H9 (cell line): ENCODE results near the gene SNX27. TPM values are rescaled to one million over a fixed set of nuclear protein-coding genes. Genes with fewer than 3 reads are reported as not detected.

Experiments
- DNase-seq: peaks from one replicate; pipeline ENCODE4 v3.0.0-alpha.2; 2017
- H2AFZ ChIP-seq: one replicate; pipeline ENCODE4 v1.6.1; 2013; ENCODE audit warnings: mild to moderate bottlenecking, low read length, control low read depth, moderate library complexity
- H2AK5ac ChIP-seq: 2 replicates; pipeline ENCODE4 v1.6.1; 2013; ENCODE audit warnings: low read length, control low read depth, mixed read lengths; ENCODE audit not compliant: insufficient read length
- H2BK120ac ChIP-seq: one replicate; pipeline ENCODE4 v1.6.1; 2013; ENCODE audit warnings: low read depth, mild to moderate bottlenecking, low read length, control low read depth, inconsistent platforms; ENCODE audit not compliant: poor library complexity, severe bottlenecking
- H2BK12ac ChIP-seq: 2 replicates; pipeline ENCODE4 v1.6.1; 2013; ENCODE audit warnings: low read length, control low read depth, mixed read lengths, low read depth; ENCODE audit not compliant: insufficient read length
- H2BK15ac ChIP-seq: 2 replicates; pipeline ENCODE4 v1.6.1; 2013; ENCODE audit warnings: low read depth, low read length, control low read depth
- H2BK20ac ChIP-seq: one replicate; pipeline ENCODE4 v1.6.1; 2013; ENCODE audit warnings: low read depth, mild to moderate bottlenecking, low read length, control low read depth, inconsistent platforms; ENCODE audit not compliant: poor library complexity, severe bottlenecking
- H2BK5ac ChIP-seq: 2 replicates; pipeline ENCODE4 v1.6.1; 2013; ENCODE audit warnings: low read length, control low read depth, mixed read lengths; ENCODE audit not compliant: insufficient read length
- H3K14ac ChIP-seq: 2 replicates; pipeline ENCODE4 v1.6.1; 2013; ENCODE audit warnings: low read length, control low read depth; ENCODE audit not compliant: insufficient read depth
- H3K18ac ChIP-seq: 2 replicates; pipeline ENCODE4 v1.6.1; 2013; ENCODE audit warnings: low read depth, mild to moderate bottlenecking, mixed read lengths, low read length, control low read depth; ENCODE audit not compliant: insufficient read length
- H3K23ac ChIP-seq: 2 replicates; pipeline ENCODE4 v1.6.1; 2013; ENCODE audit warnings: low read length, control low read depth, mixed read lengths, low read depth; ENCODE audit not compliant: insufficient read length
- H3K23me2 ChIP-seq: 2 replicates; pipeline ENCODE4 v1.6.1; 2013; ENCODE audit warnings: low read depth, mild to moderate bottlenecking, mixed read lengths, low read length, control low read depth; ENCODE audit not compliant: insufficient read length, poor library complexity, severe bottlenecking
- H3K27ac ChIP-seq: 2 replicates; pipeline ENCODE4 v1.5.1; 2013; ENCODE audit warnings: low read length, control low read depth, mixed read lengths, low read depth; ENCODE audit not compliant: insufficient read length
- H3K27me3 ChIP-seq: 2 replicates; pipeline ENCODE4 v1.6.1; 2013; ENCODE audit warnings: low read length, control low read depth, inconsistent platforms; ENCODE audit not compliant: insufficient read depth
- H3K4ac ChIP-seq: 2 replicates; pipeline ENCODE4 v1.6.1; 2013; ENCODE audit warnings: low read depth, mild to moderate bottlenecking, control low read depth, inconsistent platforms, low read length, moderate library complexity
- H3K4me1 ChIP-seq: 2 replicates; pipeline ENCODE4 v1.6.1; 2013; ENCODE audit warnings: low read length, control low read depth, inconsistent platforms; ENCODE audit not compliant: insufficient read depth
- H3K4me2 ChIP-seq: 2 replicates; pipeline ENCODE4 v1.6.1; 2013; ENCODE audit warnings: low read length, control low read depth, mixed read lengths; ENCODE audit not compliant: insufficient read length, insufficient read depth
- H3K56ac ChIP-seq: 2 replicates; pipeline ENCODE4 v1.6.1; 2013; ENCODE audit warnings: low read depth, mild to moderate bottlenecking, mixed read lengths, low read length, control low read depth; ENCODE audit not compliant: insufficient read length
- H3K79me1 ChIP-seq: 2 replicates; pipeline ENCODE4 v1.6.1; 2013; ENCODE audit warnings: low read depth, mild to moderate bottlenecking, moderate library complexity, low read length, control low read depth, inconsistent platforms; ENCODE audit not compliant: insufficient read depth, poor library complexity, severe bottlenecking
- H3K79me2 ChIP-seq: 2 replicates; pipeline ENCODE4 v1.6.1; 2013; ENCODE audit warnings: low read length, control low read depth, inconsistent platforms; ENCODE audit not compliant: insufficient read depth
- H3K9ac ChIP-seq: 2 replicates; pipeline ENCODE4 v1.6.1; 2013; ENCODE audit warnings: low read length, control low read depth, mixed read lengths; ENCODE audit not compliant: insufficient read length; ENCODE audit errors: extremely low read depth
- H3K9me3 ChIP-seq: one replicate; pipeline ENCODE4 v1.6.1; 2013; ENCODE audit warnings: low read depth, low read length, inconsistent platforms; ENCODE audit not compliant: control insufficient read depth
- H3T11ph ChIP-seq: one replicate; pipeline ENCODE4 v1.6.1; 2013; ENCODE audit warnings: mild to moderate bottlenecking, low read length, control low read depth, inconsistent platforms
- H4K20me1 ChIP-seq: one replicate; pipeline ENCODE4 v1.6.1; 2013; ENCODE audit not compliant: control insufficient read depth, insufficient read length, insufficient read depth
- H4K5ac ChIP-seq: 2 replicates; pipeline ENCODE4 v1.6.1; 2013; ENCODE audit warnings: low read depth, mild to moderate bottlenecking, mixed read lengths, low read length, control low read depth; ENCODE audit not compliant: insufficient read length
- H4K8ac ChIP-seq: replicated peaks from 2 replicates; pipeline ENCODE4 v1.6.1; 2013; ENCODE audit warnings: low read length, control low read depth, mixed read lengths, low read depth; ENCODE audit not compliant: insufficient read length
- H4K91ac ChIP-seq: 2 replicates; pipeline ENCODE4 v1.6.1; 2013; ENCODE audit warnings: low read depth, mild to moderate bottlenecking, moderate library complexity, mixed read lengths, low read length, control low read depth; ENCODE audit not compliant: insufficient read length
- H3K27ac Mint-ChIP-seq, 3 experiments: 2 replicates in 2 of 3; 3 replicates in 1 of 3; pipeline ENCODE4 v1.8.0; 2020 to 2021; ENCODE audit warnings: mixed read lengths in 3 of 3, mild to moderate bottlenecking in 1 of 3, moderate library complexity in 1 of 3
- H3K27me3 Mint-ChIP-seq: 2 replicates; pipeline ENCODE4 v1.8.0; 2021; ENCODE audit warnings: low read depth, mild to moderate bottlenecking, moderate library complexity, mixed read lengths
- H3K36me3 Mint-ChIP-seq, 3 experiments: 2 replicates in 2 of 3; 3 replicates in 1 of 3; pipeline ENCODE4 v1.8.0; 2020 to 2021; ENCODE audit warnings: low read depth in 3 of 3, mixed read lengths in 3 of 3; ENCODE audit not compliant: insufficient read depth in 1 of 3
- H3K4me1 Mint-ChIP-seq, 2 experiments: 2 replicates each; pipeline ENCODE4 v1.8.0; 2020; ENCODE audit warnings: mixed read lengths in 2 of 2
- H3K4me3 Mint-ChIP-seq, 2 experiments: 2 replicates in 1 of 2; 3 replicates in 1 of 2; pipeline ENCODE4 v1.8.0; 2020 to 2021; ENCODE audit warnings: mild to moderate bottlenecking in 2 of 2, mixed read lengths in 2 of 2, moderate library complexity in 1 of 2
- H3K9me3 Mint-ChIP-seq, 2 experiments: 2 replicates in 1 of 2; 3 replicates in 1 of 2; pipeline ENCODE4 v1.8.0; 2020; ENCODE audit warnings: mild to moderate bottlenecking in 2 of 2, mixed read lengths in 2 of 2, moderate library complexity in 1 of 2
- WGBS: extraction: QIAGEN DNeasy Blood & Tissue Kit; methylation state at CpG from one replicate; pipeline ENCODE4 v1.1.7; 2013; ENCODE audit warnings: missing lambda C conversion rate, low lambda C conversion rate, mixed read lengths; ENCODE audit not compliant: insufficient read length; ENCODE audit errors: extremely low coverage; 5-methylcytosine and 5-hydroxymethylcytosine counted together
- total RNA-seq: library from RNA; stranded (reverse); gene quantifications from 2 replicates; pipeline ENCODE4 v1.2.1, GENCODE V29; 2021
- TF ChIP-seq, protein P1 (sequence below): fragments of 200-600 bp; sonication (generic); conservative IDR thresholded peaks from 3 replicates; pipeline ENCODE4 v1.8.0; 2021; ENCODE audit warnings: antibody characterized with exemption, mild to moderate bottlenecking

Gene SNX27
- total RNA-seq, 1 experiment from 2014 or later = 48.9 TPM

DNA sequence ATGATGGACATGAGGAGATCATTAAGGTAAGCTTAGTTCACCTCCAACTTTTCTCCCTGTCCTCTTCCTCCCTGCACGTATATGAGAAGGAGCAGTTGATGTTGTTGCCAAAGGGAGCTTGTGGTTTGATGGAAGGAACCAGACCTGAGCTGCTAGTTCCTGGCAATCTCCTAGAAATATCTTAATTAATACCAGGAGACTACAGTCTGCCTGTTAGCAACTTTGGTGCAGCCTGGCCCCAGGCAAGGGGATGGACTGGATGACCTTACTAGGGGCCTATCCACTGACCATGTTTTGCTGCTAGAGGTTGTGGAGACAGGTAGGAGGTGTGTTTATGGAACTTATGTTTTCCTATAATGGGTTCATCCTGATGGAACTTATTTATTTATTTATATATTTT lies 49.2 kb upstream of the SNX27 start:
- Mint-ChIP-seq H3K27ac (peak overlapping the region in 1 of 3 experiments; percentile 24; a peak in 1 of 7 replicates), H3K4me1 (peaks cover 7 to 10% of the 10 kb centered on the region in 2 experiments; a peak in 3 of 4 replicates), H3K4me3 (no peak overlapping the region), H3K36me3 (peaks cover 2 to 13% (median 6%) of the 10 kb centered on the region in 3 experiments; a peak in 6 of 7 replicates), H3K27me3 (no peaks in the 10 kb centered on the region), H3K9me3 (no peaks in the 10 kb centered on the region)
- no peak overlapping the region for H2BK20ac ChIP-seq
- no peak overlapping the region for H4K8ac ChIP-seq
- no peak overlapping the region for H3K14ac ChIP-seq
- peaks cover 4% of the 10 kb centered on the region for H3K79me1 ChIP-seq
- TF ChIP-seq, protein P1, sequence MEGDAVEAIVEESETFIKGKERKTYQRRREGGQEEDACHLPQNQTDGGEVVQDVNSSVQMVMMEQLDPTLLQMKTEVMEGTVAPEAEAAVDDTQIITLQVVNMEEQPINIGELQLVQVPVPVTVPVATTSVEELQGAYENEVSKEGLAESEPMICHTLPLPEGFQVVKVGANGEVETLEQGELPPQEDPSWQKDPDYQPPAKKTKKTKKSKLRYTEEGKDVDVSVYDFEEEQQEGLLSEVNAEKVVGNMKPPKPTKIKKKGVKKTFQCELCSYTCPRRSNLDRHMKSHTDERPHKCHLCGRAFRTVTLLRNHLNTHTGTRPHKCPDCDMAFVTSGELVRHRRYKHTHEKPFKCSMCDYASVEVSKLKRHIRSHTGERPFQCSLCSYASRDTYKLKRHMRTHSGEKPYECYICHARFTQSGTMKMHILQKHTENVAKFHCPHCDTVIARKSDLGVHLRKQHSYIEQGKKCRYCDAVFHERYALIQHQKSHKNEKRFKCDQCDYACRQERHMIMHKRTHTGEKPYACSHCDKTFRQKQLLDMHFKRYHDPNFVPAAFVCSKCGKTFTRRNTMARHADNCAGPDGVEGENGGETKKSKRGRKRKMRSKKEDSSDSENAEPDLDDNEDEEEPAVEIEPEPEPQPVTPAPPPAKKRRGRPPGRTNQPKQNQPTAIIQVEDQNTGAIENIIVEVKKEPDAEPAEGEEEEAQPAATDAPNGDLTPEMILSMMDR = no peak
- H2AK5ac ChIP-seq = no peak overlapping the region
- no peak overlapping the region for H3K56ac ChIP-seq
- no peak overlapping the region for H3K27ac ChIP-seq
- no peak overlapping the region for H2BK12ac ChIP-seq
- no peak overlapping the region for H3K9ac ChIP-seq
- no peak for DNase-seq
- no peak overlapping the region for H3K18ac ChIP-seq
- no peak overlapping the region for H3K4ac ChIP-seq
- H2BK120ac ChIP-seq = no peak overlapping the region
- H2BK5ac ChIP-seq = no peak overlapping the region
- H4K20me1 ChIP-seq = no peaks in the 10 kb centered on the region
- no peaks in the 10 kb centered on the region for H3K79me2 ChIP-seq
- H3K9me3 ChIP-seq = no peaks in the 10 kb centered on the region
- H3K4me1 ChIP-seq = no peaks in the 10 kb centered on the region
- H4K91ac ChIP-seq = no peak overlapping the region
- no peak overlapping the region for H2AFZ ChIP-seq
- no peak overlapping the region for H2BK15ac ChIP-seq
- H3K23ac ChIP-seq = no peak overlapping the region
- WGBS = no CpG with 5 or more reads among the region's 1 CpG
- H3K27me3 ChIP-seq = no peaks in the 10 kb centered on the region
- no peaks in the 10 kb centered on the region for H3K23me2 ChIP-seq
- H3K4me2 ChIP-seq = no peak overlapping the region
- H3T11ph ChIP-seq = no peak overlapping the region
- no peak overlapping the region for H4K5ac ChIP-seq
